Activated CD8-positive, alpha-beta memory T cell treated with anti-CD3 and anti-CD28 coated beads for 4 hours (primary cell): ENCODE data around the gene EVI5L.
"Not testable (repeated sequence)": the region's sequence is repeated elsewhere in the genome, so short reads cannot be mapped to it uniquely, and the experiment has no call there.

Experiments used
- DNase-seq, 2 donors: peaks; one replicate each; pipeline ENCODE4 v3.0.0-alpha.2; 2020; ENCODE audit warnings: low read depth in 2 of 2

EVI5L gene

DNA sequence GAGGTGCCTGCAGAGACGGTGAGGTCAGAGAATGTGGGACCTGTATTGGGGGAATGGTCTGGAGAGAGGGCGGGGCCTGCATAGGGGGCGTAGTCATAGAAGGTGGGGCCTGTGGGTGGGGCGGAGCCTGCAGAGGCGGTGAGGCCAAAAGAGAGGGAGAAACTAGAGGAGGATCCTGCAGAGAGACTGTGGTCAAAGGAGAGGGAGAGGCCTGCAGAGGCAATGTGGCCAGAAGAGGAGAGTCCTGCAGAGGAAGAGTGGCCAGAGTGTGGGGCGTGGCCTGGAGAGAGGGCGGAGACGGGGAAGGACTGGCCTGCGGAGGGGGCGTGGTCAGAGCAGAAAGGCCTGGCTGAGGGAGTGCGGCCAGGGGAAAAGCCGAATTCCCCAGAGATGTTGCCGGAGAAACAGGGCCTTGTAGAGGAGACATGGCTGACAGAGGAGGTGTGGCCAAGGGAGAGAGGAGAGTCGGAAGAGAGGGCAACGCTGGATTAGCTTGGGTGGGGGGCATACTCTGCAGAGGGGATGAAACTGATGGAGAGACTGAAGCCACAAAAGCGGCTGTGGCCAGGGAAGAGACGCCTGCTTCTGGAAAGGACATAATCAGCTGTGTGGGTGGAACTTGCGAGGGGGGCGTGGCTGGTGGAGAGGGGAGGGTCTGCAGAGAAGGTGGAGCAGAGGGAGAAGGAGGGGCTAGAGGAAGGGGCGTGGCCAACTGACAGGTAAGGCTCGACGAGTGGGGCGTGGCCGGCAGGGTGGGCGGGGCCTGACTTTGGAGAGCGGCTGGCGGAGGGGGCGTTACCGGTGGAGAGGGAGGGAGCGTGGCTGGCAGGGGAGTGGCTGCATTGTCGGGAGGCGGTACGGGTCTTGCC, 41.7 kb downstream of the EVI5L start:
- DNase-seq: peak; percentile 36 to 52

DNA sequence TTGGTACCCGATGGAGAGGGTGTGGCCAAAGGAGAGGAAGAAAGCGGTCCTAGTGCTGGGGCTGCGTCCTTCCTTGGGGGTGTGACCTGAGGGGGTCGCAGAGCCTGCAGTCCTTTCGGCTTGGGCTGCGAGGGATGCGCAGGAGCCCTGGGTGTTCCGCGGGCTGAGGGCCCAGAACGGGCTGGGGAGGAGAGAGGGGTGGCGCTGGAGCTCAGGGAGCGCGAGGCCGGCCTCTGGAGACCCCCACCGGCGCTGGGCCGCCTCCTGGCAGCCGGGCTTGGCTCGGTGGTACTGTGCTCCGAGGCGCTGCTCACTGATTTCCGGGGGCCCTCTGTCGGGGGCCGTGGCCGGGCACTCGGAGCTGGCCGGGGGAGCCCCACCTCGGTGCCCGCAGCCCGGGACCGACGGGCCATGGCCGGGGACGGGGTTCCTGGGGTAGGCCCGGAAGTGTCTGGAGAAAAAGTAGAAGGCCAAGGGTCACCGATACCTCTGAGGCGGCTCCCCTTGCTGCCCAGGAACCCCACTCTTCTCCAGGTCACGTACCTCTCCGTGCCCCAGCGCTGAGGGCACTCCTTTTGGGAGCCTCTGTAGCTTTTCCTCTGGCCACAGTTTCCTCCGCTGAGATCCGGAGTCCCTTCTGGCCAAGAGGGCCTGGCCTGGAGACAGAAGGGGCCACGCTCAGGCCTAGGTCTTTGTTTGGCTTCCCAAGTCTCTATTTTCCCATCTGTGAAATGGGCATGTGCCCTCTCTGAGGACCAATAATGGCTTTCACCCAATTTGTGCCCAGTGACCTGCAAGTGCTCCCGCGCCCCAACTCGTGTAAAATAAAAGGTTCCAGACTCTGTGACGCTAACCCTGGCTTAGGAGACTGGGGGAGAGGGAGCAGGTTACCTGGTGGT, 42.5 kb downstream of the EVI5L start:
- DNase-seq: no peak

DNA sequence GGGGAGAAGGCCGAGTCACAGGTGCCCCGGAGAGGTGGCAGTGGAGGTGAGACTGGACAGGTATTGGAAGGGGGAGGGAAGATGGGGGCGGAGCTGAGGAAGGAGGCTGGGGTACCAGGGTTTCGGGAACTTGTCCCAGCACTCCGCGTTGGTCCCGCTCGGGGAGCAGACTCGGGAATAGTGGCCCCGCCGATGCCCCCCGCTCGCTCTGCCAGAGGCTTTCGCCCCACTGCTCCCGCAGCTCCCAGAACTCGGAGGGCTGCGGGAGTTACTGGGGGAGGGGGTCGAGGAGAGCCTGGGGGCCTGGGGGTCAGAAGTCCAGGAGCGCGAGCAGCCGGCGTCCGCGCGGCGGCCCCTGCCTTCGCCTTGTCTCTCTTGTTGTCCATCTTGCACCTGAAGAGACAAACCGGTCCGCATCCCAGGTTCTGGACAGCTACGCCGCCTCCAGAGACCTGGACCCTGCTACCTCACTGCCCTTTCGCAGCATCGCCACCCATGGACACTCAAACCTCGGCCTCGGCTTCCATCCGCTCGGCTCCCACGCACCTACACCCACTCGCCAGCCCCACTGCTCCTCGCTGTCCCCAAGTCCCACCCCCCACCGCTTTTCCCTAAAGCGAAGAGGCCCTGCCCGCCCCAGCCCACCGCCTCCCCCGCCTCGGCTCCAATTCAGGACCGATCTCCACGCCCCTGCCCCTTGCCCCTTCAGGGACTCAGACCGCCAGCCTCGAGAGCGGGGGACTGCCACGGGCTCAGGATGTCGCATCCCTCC, 43.5 kb downstream of the EVI5L start:
- DNase-seq: no peak

DNA sequence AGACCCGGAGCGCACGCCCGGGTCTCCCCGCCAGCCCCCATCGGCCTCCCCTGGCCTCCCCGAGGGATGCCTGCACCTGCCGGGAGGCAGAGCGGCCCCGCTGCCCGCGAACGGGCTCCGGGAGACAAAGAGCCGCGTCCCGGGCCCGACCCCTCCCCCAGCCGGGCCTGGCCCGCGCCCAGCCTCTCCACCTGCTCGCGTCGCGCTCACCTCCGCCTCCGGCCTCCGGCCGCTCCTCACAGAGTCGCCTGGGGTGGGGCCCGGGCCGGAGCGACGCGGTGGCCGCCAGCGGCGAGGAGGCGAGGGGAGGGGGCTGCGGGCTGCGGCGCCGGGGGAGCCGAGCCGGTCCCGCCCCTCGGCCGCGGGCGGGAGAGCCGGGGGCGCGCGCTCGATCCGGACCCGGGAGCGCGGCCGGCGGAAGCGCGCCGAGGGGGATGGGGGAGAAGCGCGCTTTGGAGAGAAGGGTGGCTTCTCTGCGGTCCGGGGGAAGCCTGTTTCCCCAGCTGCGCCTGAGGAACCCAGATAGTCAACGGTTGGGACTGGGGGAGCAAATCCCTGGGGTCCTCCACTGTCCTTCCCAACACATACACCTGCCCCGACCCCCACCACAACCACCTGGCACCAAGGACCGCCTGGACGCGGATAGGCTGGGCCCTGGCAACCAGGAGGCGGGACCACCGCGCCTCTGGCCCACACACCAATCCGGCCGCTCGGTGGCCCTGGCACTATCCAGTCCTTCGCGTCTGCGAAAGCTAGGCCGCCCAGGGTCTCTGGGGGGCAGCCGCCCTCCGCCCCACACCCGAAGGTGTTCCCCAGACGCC, 44.3 kb downstream of the EVI5L start, which contains the start of gene PRR36:
TSS of gene PRR36 (minus strand) at position 315 of the 821 bp plus-strand sequence. CDS start 701 bp downstream, outside the sequence.
- no peak for DNase-seq

DNA sequence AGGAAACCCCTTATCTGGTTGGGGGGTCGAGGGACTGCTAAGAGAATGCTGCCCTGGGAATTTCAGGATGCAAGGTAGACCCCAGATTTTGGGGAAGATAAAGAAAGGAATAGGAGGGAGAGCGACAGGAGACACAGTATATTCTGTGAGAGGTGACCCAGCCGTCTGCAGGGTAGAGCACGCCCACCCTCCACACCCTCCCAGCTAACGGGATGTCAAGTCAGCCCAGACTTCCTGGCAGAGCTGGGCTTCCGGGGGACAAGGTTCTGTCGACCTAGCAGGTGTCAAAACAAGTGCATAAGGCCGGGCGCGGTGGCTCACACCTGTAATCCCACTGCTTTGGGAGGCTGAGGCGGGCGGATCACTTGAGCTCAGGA, 44.9 kb downstream of the EVI5L start:
- no peak for DNase-seq

DNA sequence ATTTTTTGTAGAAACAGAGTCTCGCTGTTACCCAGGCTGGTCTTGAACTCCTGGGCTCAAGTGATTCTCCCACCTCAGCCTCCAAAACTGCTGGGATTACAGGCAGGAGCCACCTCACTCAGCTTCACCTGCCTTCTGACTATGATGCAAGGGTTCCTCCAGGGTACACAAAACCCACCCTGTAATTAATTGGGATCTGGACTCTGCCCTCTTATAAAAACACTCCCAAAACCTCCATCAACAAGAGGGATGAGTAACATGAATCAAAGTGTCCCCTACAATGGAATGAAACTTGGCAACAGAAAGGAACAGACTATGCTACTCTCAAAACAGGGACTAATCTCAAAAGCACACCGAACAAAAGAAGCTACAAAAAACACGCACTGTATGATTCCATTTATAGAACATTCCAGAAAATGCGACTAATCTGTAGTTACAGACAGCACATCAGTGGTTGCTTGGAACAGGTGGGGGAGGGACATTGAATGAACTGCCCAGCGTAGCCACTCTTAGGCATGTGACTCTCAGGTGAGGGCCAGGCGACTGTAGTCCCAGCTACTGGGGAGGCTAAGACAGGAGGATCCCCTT, 47.3 kb downstream of the EVI5L start:
- no peak for DNase-seq

DNA sequence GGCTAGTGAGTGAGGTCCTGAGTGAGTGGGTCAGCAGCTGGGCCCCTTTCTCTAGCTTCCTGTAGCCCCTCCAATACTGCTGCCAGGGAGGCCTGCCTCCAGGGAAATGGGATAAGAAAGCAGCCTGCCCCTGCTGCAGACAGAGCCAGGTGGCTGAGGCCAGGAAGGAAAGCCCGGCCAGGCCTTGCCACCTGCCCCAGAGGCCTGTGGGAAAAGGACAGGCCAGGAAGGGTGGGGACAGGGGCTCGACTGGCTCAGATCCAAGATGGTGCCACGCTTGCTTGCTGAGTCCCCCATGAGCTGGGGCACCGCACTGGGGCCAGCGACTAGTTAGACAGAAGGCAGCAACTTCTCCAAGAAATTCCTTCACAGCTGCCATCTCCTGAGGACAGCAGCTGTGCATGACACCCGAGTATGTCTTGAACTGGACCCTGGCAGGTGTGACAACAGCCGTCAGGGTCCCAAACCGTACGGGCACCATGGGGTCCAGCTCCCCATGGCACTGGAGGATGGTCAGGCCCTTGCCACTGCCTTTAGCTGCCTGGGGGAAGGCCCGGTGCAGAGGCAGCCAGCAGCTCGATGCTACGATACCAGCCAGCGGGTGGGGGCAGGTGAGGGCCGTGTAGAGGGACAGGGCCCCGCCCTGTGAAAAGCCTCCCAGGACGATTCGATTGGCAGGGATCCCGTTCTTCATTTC, 49.2 kb downstream of the EVI5L start:
- DNase-seq: no peak

DNA sequence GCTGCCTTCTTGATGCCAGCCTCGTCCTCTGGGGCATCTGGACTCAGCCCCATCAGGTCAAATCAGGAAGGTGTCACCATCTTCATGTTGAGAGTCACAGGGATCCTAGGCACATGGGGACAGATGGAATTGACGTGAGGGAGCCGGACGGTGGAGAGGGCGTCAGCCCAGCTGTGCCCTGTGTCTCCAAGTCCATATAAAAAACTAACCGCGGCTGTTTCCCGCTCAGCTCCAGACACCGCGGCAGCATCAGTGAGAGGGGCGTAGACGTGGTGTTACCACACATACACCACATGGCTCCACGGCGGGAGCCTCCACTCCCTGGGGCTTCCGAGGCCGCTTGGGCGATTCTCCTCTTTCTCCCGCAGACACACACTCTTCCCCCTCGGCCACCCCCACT, 49.8 kb downstream of the EVI5L start:
- no peak for DNase-seq

DNA sequence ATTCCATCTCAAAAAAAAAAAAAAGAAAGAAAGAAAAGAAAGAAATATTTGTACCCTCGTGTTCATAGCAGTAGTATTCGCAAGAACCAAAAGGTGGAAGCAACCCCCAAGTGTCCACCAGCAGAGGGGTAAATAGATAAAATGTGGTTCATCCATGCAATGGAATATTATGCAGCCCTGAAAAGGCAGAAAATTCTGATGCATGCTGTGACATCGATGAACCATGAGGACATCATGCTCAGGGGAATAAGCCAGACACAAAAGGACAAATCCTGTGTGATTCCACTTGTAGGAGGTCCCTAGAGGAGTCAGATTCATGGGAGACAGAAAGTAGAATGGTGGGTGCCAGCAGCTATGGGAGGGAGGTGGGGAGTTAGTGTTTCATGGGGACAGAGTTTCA, 51.9 kb downstream of the EVI5L start:
- no peak for DNase-seq

DNA sequence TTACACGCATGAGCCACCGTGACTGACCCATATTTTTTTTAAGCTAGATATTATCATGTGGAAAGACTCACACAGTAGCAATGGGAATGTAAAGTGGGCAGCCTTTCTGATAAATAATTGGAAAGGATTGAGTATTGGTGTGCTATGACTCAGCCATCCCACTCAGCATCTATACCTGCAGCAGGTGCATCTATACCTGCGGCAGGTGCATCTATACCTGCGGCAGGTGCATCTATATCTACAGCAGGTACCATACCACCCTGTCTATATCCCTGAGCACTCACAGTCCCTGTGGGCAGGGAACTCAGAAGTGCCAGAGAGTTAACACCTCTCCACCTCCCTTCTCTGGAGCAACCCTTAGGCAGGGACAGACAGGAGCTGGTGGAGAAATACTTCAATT, 53.1 kb downstream of the EVI5L start:
- DNase-seq: no peak

DNA sequence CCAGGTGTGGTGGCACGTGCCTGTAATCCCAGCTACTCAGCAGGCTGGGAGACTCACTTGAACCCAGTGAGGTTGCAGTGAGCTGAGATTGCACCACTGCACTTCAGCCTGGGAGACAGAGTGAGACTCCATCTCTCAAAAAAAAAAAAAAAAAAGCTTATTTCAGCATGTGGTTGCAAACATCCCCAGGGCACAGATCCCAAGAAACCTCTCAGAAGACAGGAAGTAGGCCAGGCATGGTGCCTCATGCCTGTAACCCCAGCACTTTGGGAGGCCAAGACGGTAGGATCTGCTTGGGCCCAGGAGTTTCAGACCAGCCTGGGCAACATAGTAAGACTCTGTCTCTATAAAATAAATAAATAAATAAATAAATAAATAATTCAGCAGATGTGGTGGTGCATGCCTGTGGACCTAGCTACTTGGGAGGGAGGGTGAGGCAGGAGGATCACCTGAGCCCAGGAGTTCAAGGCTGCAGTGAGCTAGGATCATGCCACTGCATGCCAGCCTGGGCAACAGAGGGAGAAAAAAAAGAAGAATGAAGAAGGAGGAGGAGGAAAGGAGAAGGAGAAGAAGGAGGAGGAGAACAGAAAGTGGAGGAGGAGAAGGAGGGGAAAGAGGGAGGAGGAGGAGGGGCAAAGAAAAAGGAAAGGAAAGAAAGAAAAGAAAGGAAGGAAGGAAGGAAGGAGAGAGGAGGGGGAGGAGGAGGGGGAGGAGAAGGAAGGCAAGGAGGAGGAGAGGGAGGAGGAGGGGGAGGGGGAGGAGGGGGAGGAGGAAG, 54.0 kb downstream of the EVI5L start:
- no peak for DNase-seq

DNA sequence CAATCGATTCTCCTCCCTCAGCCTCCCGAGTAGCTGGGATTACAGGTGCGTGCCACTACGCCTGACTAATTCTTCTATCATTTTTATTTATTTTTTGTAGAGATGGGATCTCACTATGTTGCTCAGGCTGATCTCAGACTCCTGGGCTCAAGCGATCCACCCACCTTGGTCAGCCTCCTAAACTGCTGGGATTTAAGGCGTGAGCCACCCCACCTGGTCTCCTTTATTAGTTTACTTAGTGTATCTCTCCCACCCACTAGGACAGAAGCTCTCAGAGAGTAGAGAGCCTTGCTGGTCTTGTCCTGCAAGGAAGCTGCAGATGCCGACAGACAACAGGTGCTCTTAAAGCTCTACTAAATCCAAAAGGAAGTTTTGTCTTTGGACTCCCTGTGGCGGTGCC, 55.8 kb downstream of the EVI5L start:
- no peak for DNase-seq

DNA sequence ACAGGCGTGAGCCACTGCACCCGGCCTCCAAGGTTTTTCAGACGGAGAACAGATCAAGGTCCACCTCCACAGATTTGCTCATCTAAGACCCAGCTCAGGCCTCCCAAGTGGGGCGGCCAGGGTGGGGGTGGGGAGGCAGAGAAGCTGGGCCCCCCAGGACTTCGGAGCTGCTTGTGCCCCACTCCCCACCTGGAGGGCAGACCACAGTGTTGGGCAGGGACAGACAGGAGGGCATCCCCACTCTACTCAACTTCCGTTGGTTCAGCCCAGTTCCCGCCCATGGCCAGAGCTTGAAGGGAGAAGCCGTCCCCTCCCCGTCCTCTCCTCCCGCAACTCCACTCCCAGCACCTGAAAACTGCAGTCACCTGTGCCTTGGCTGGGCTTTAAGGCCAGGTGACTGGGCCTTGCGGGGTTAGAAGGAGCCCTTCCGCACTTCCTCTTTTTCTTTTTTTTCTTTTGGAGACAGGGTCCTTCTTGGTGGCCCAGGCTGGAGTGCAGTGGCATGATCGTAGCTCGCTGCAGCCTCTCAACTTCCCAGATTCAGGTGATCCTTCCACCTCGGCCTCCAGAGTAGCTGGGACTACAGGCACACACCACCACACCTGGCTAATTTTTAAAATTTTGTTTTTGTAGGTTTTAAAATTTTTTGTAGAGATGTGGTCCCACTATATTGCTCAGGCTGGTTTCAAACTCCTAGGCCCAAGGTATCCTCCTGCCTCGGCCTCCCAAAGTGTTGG, 57.6 kb downstream of the EVI5L start:
- DNase-seq: no peak

DNA sequence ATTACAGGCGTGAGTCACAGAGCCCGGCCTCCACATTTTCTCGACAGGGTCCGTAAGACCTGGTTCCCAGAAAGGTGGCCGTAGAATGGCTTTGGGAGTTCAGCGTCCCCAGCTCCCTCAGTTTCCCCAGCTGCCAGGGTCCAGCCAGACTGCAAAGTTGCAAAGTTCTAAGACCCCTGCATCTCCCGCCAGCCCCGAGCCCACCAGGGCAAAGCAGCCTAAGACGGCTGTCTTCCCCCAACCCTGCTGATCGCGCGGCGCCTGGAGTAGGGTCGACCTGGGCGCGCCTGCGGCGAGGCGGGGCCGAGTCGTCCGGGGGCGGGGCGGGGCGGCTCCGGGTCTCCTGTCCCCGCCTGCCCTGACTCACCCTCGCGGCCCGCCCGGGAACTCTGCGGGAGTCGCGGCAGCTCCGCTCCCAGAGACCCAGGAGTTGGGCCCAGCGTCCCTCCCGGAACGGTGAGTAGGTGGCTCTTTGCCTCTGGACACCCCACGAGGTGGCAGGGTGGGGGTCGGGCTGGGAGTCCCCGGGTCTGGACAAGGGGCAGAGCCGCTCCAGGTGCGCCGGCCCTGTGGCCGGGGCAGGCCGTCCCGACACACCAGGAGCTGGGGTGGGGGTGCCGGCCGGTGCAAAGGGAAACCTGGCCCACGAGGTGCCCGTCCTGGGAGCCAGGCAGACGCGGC, 58.3 kb downstream of the EVI5L start, which contains the start of gene LRRC8E:
TSS of gene LRRC8E (plus strand) at position 366 of the 681 bp plus-strand sequence. CDS start 7,094 bp downstream, outside the sequence.
- no peak for DNase-seq

DNA sequence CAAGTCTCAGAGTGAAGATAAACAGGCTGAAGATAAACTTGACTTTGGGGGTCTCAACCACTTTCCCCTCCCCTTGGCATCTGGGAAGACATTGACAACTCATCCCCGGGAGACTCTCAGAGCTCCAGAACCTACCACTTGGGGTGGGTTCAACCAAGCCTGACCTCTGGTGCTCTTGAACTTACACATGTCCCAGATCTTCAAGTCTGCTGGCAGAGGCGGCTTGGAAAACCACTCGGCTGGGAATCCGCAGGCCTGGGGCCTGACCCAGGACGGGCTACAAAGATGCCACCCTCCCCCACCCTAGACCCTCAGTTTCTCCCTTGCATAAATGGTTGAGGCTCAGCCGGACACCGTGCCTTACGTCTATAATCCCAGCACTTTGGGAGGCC, 58.8 kb downstream of the EVI5L start:
- no peak for DNase-seq

DNA sequence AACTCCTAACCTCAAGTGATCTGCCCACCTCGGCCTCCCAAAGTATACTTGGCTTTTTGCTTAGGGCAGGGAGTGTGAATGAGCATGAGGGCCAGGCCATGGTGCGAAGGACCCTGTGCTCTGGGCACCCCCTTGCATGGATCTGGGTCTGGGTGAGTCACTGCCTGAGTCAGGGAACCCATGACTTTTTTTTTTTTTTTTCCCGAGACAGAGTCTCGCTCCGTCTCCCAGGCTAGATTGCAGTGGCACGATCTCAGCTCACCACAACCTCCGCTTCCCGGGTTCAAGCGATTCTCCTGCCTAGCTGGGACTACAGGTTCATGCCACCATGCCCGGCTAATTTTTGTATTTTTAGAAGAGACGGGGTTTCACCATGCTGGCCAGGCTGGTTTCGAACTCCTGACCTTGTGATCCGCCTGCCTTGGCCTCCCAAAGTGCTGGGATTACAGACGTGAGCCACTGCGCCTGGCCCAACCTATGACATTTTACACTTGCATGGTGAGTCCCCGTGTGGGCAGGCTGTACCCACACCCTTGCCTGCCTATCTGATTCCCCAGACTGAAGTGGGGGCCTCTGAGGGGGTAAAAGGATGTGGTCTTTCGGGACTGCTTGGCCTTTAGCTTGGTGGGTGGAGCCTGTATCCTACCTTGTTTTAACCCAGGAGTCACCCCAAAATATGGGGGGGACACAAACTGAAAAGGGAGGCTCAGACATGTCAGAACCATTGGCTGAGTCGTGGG, 63.5 kb downstream of the EVI5L start:
- not testable (repeated sequence) for DNase-seq
